DND-41 (cell line): ENCODE data around the gene IFNA6.
A peak's percentile ranks its signal among the peaks of the same experiment; 100 is the strongest.

Experiments
- ATAC-seq: fragments of 200-7000 bp; cut with Tn5 transposase; 3 replicates; pipeline ENCODE4 v1.9.1; 2021; ENCODE audit warnings: low read depth; ENCODE audit not compliant: insufficient read depth
- DNase-seq: peaks from one replicate; pipeline ENCODE4 v3.0.0-alpha.2; 2020
- H2AFZ ChIP-seq: 2 replicates; pipeline ENCODE4 v1.6.0; 2012; ENCODE audit warnings: low read depth, low read length
- H3K27ac ChIP-seq: 2 replicates; pipeline ENCODE4 v1.5.1; 2012; ENCODE audit warnings: low read length, inconsistent platforms
- H3K27me3 ChIP-seq: fragments of 200-600 bp; sonication (generic); 2 replicates; pipeline ENCODE4 v1.6.0; 2012; ENCODE audit warnings: low read length, mild to moderate bottlenecking, inconsistent platforms; ENCODE audit not compliant: insufficient read depth, poor library complexity
- H3K36me3 ChIP-seq: 2 replicates; pipeline ENCODE4 v1.5.1; 2012; ENCODE audit warnings: low read length, inconsistent platforms; ENCODE audit not compliant: insufficient read depth
- H3K4me1 ChIP-seq: 2 replicates; pipeline ENCODE4 v1.5.1; 2012; ENCODE audit warnings: mild to moderate bottlenecking, low read length; ENCODE audit not compliant: insufficient read depth
- H3K4me2 ChIP-seq: 2 replicates; pipeline ENCODE4 v1.6.0; 2012; ENCODE audit warnings: mild to moderate bottlenecking, moderate library complexity, low read length, inconsistent platforms; ENCODE audit not compliant: insufficient read depth
- H3K4me3 ChIP-seq, 2 experiments: fragments of 200-600 bp in 1 of 2; shearing (Covaris generic) in 1 of 2; 2 replicates each; pipeline ENCODE4 v1.5.1; 2012 to 2016; ENCODE audit warnings: inconsistent platforms in 2 of 2, low read length in 2 of 2, mild to moderate bottlenecking in 2 of 2, low read depth in 1 of 2, moderate library complexity in 1 of 2
- H3K79me2 ChIP-seq: 2 replicates; pipeline ENCODE4 v1.6.0; 2012; ENCODE audit warnings: low read length, inconsistent platforms; ENCODE audit not compliant: insufficient read depth
- H3K9ac ChIP-seq: 2 replicates; pipeline ENCODE4 v1.6.0; 2012; ENCODE audit warnings: low read depth, mild to moderate bottlenecking, inconsistent platforms, low read length, moderate library complexity
- H3K9me3 ChIP-seq: 2 replicates; pipeline ENCODE4 v1.5.1; 2012; ENCODE audit warnings: low read length, moderate library complexity, mild to moderate bottlenecking, inconsistent platforms; ENCODE audit not compliant: insufficient read depth, severe bottlenecking
- H4K20me1 ChIP-seq: 2 replicates; pipeline ENCODE4 v1.6.0; 2012; ENCODE audit warnings: low read length; ENCODE audit not compliant: insufficient read depth
- CTCF ChIP-seq: IDR thresholded peaks from 2 replicates; pipeline ENCODE4 v1.5.1; 2012; ENCODE audit warnings: borderline replicate concordance, low read length, moderate library complexity, mild to moderate bottlenecking; ENCODE audit not compliant: poor library complexity, severe bottlenecking; ENCODE audit errors: extremely low read depth
- EZH2 ChIP-seq: IDR thresholded peaks from 3 replicates; pipeline ENCODE4 v1.6.1; 2012; ENCODE audit warnings: borderline replicate concordance, low read depth, mild to moderate bottlenecking, moderate library complexity, low read length, inconsistent platforms; ENCODE audit not compliant: severe bottlenecking

The IFNA6 gene

DNA sequence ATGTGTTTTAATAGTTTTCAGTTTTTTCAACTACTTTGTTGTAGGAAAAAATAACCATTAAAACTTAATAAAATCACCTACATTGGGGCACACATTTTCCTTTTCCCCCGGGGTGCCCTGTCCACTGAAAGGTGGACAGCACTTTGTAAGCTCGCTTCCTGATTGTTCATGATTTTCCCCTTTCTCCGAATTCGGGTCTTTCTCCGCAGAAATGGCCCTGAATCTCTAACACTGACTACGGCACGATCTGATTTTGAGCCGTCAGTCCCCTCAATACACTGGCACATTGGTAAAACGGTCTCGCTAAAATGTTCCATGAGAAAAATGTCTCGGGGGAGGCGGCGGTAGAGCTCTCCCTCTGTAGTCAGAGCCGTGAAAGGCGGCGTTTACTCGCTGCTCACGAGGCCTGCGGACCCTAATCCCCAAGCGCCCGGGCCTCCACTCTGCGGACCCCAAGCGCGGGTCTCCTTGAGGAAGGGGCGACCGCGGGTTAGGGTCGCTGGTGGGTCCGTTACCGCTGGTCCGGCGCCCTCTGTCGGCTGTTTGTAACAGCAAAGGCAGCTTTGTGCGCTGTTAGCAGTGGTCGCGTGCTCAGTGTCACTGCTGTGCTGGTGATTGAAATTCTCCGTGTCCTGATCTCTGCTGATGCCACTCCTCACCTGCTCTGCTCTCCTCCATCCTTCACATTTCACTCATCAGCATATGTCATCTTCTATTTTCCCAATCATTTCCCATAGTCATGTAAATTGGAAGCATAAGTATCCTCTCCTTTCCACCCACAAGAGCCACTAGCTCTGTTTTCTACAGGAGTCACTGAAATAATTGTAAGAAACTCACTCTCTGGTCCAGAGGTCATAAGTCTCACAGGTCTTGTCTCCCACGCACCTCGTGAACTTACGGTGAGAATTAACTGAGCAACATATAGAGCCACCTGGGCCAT, 45.4 kb upstream of the IFNA6 start:
- no peaks in the 10 kb centered on the region for H4K20me1 ChIP-seq
- H3K9ac ChIP-seq: peak overlapping the region; percentile 35
- peak overlapping the region; percentile 80 for H3K4me2 ChIP-seq
- no peak overlapping the region for H3K27ac ChIP-seq
- H3K36me3 ChIP-seq: no peaks in the 10 kb centered on the region
- H3K27me3 ChIP-seq: peaks cover 43% of the 10 kb centered on the region
- no peaks in the 10 kb centered on the region for H3K9me3 ChIP-seq
- peak; percentile 52 for DNase-seq
- TF ChIP-seq CTCF (peak; percentile 86), EZH2 (peak; percentile 65)
- H3K79me2 ChIP-seq: no peaks in the 10 kb centered on the region
- H3K4me1 ChIP-seq: peaks cover 9% of the 10 kb centered on the region
- peak overlapping the region; percentile 69 for H2AFZ ChIP-seq
- peak; percentile 92 for ATAC-seq
- H3K4me3 ChIP-seq: peak overlapping the region in 1 of 2 experiments; percentile 54; a peak in 2 of 4 replicates

- no peaks in the 10 kb centered on the region for H3K79me2 ChIP-seq
- H4K20me1 ChIP-seq: no peaks in the 10 kb centered on the region
- H3K27me3 ChIP-seq: peaks cover 42% of the 10 kb centered on the region
- no peak overlapping the region for H3K4me2 ChIP-seq
- no peaks in the 10 kb centered on the region for H3K9me3 ChIP-seq
- no peak overlapping the region for H2AFZ ChIP-seq
- no peaks in the 10 kb centered on the region for H3K36me3 ChIP-seq
- no peak overlapping the region for H3K4me3 ChIP-seq
- no peak overlapping the region for H3K27ac ChIP-seq
- no peak overlapping the region for H3K9ac ChIP-seq
- DNase-seq (no peak), ATAC-seq (peak; percentile 67; the same call in 2 of the 3 replicates)
- peak; percentile 37 for TF ChIP-seq CTCF
- TF ChIP-seq EZH2: no peak
- H3K4me1 ChIP-seq: peaks cover 9% of the 10 kb centered on the region
Measured at GRCh38 chr9:21392270-21392669, 41.6 kb upstream of the IFNA6 start.

DNA sequence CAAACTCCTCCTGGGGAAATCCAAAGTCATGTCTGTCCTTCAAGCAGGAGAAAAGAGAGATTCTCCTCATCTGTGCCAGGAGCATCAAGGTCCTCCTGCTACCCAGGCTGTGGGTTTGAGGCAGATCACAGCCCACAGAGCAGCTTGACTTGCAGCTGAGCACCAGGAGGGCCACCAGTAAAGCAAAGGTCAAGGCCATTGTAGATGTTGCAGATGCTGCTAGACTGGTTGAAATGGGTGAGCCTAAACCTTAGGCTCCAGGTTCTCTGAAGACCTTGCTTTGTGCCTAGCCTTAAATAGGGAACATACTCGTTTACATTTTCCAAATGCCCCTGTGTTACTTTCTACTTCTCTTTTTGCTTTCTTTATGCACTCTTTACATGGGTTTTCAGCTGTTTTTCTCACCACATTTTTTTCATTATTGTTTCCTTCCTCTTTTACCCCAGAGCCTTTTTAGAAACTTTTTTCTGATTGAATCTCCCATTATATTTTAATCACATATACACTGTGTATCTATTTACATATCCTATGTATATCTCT, 34.5 kb upstream of the IFNA6 start, which contains the start of gene IFNA2:
Gene IFNA2 (minus strand): TSS at position 268 of the 540 bp plus-strand sequence. CDS start 69 bp downstream, at position 199.
- H3K4me1 ChIP-seq: no peaks in the 10 kb centered on the region; the same call in 1 of the 2 replicates
- no peaks in the 10 kb centered on the region for H4K20me1 ChIP-seq
- ATAC-seq: no peak
- H3K36me3 ChIP-seq: no peaks in the 10 kb centered on the region
- no peak for TF ChIP-seq EZH2
- TF ChIP-seq CTCF: no peak
- peaks cover 19% of the 10 kb centered on the region for H3K27me3 ChIP-seq
- H2AFZ ChIP-seq: no peak within 1 kb of the TSS
- H3K4me3 ChIP-seq: no peak within 1 kb of the TSS
- no peaks in the 10 kb centered on the region for H3K79me2 ChIP-seq
- no peaks in the 10 kb centered on the region for H3K9me3 ChIP-seq
- H3K27ac ChIP-seq: no peak within 1 kb of the TSS
- H3K9ac ChIP-seq: no peak within 1 kb of the TSS
- H3K4me2 ChIP-seq: no peak within 1 kb of the TSS
- DNase-seq: no peak
